Endothelial cell (in vitro differentiated cells): Measurements from ENCODE around the gene CHRNE. TPM values are rescaled to one million over a fixed set of nuclear protein-coding genes. Genes with fewer than 3 reads are reported as not detected.
A peak's percentile ranks its signal among the peaks of the same experiment; 100 is the strongest.

Experiments used
- DNase-seq: peaks from one replicate; pipeline ENCODE4 v3.0.0; 2021; ENCODE audit warnings: low spot score
- H3K27ac Mint-ChIP-seq: one replicate; pipeline ENCODE4 v1.8.0; 2021; ENCODE audit warnings: mixed read lengths, inconsistent platforms; ENCODE audit not compliant: unreplicated experiment
- H3K27me3 Mint-ChIP-seq: one replicate; pipeline ENCODE4 v1.8.0; 2021; ENCODE audit warnings: mild to moderate bottlenecking, moderate library complexity, mixed read lengths, inconsistent platforms; ENCODE audit not compliant: unreplicated experiment
- H3K36me3 Mint-ChIP-seq: one replicate; pipeline ENCODE4 v1.8.0; 2021; ENCODE audit warnings: mild to moderate bottlenecking, low read depth, mixed read lengths, inconsistent platforms; ENCODE audit not compliant: unreplicated experiment
- H3K4me1 Mint-ChIP-seq: one replicate; pipeline ENCODE4 v1.8.0; 2021; ENCODE audit warnings: mild to moderate bottlenecking, mixed read lengths, inconsistent platforms; ENCODE audit not compliant: unreplicated experiment
- H3K4me3 Mint-ChIP-seq: one replicate; pipeline ENCODE4 v1.8.0; 2021; ENCODE audit warnings: mild to moderate bottlenecking, mixed read lengths, inconsistent platforms; ENCODE audit not compliant: unreplicated experiment
- H3K9me3 Mint-ChIP-seq: one replicate; pipeline ENCODE4 v1.8.0; 2021; ENCODE audit warnings: mixed read lengths, inconsistent platforms; ENCODE audit not compliant: unreplicated experiment
- CTCF ChIP-seq: fragments of 200-600 bp; sonication (generic); IDR thresholded peaks from one replicate; pipeline ENCODE4 v1.5.0; 2021; ENCODE audit warnings: antibody characterized with exemption; ENCODE audit not compliant: unreplicated experiment
- total RNA-seq: library from RNA; stranded (reverse); fragmentation: NEBNext Ultra II Directional; extraction: Animal tissue kit (Norgen Biotek cat#: 25700); gene quantifications from one replicate; pipeline ENCODE4 v1.2.1, GENCODE V29; 2021; ENCODE audit not compliant: unreplicated experiment

Gene CHRNE
- total RNA-seq, 1 donor from 2014 or later = 1.2 TPM

- peaks cover 28% of the 10 kb centered on the region for H3K36me3 Mint-ChIP-seq
- H3K27ac Mint-ChIP-seq = peak overlapping the region; percentile 91
- H3K4me3 Mint-ChIP-seq = peak overlapping the region; percentile 96
- no peak for TF ChIP-seq CTCF
- peaks cover 30% of the 10 kb centered on the region for H3K27me3 Mint-ChIP-seq
- DNase-seq = no peak
- no peaks in the 10 kb centered on the region for H3K9me3 Mint-ChIP-seq
- H3K4me1 Mint-ChIP-seq = peaks cover 37% of the 10 kb centered on the region
These were observed 44.1 kb upstream of the CHRNE start for GRCh38 chr17:4947010-4947410.

- DNase-seq = no peak
- Mint-ChIP-seq H3K36me3 (peaks cover 28% of the 10 kb centered on the region), H3K27me3 (peaks cover 30% of the 10 kb centered on the region), H3K4me3 (peak overlapping the region; percentile 96), H3K9me3 (no peaks in the 10 kb centered on the region), H3K27ac (peak overlapping the region; percentile 91), H3K4me1 (peaks cover 42% of the 10 kb centered on the region)
- TF ChIP-seq CTCF = no peak
These were observed 43.5 kb upstream of the CHRNE start for GRCh38 chr17:4946312-4946976.

GRCh38 chr17:4945944-4946280 lies 43.0 kb upstream of the CHRNE start:
- TF ChIP-seq CTCF = no peak
- Mint-ChIP-seq H3K36me3 (peaks cover 33% of the 10 kb centered on the region), H3K4me1 (peaks cover 42% of the 10 kb centered on the region)

GRCh38 chr17:4945176-4945943 lies 42.5 kb upstream of the CHRNE start:
- peak overlapping the region; percentile 96 for H3K4me3 Mint-ChIP-seq

More at GRCh38 chr17:4945944-4946280, 43.0 kb upstream of the CHRNE start:
- H3K27me3 Mint-ChIP-seq = peaks cover 25% of the 10 kb centered on the region
- DNase-seq = no peak
- no peaks in the 10 kb centered on the region for H3K9me3 Mint-ChIP-seq
- H3K27ac Mint-ChIP-seq = peak overlapping the region; percentile 91
- H3K4me3 Mint-ChIP-seq = peak overlapping the region; percentile 96

More at GRCh38 chr17:4945176-4945943, 42.5 kb upstream of the CHRNE start:
- peaks cover 33% of the 10 kb centered on the region for H3K36me3 Mint-ChIP-seq
- H3K4me1 Mint-ChIP-seq = peaks cover 38% of the 10 kb centered on the region
- H3K9me3 Mint-ChIP-seq = no peaks in the 10 kb centered on the region
- peak overlapping the region; percentile 48 for H3K27ac Mint-ChIP-seq
- DNase-seq = no peak
- peaks cover 22% of the 10 kb centered on the region for H3K27me3 Mint-ChIP-seq
- no peak for TF ChIP-seq CTCF
